Stimulated activated CD4-positive, alpha-beta T cell treated with anti-CD3 and anti-CD28 coated beads, Interleukin-1b, Interleukin-23, amount 100 ng/mL, for 1 hour (primary cell): ENCODE data around the gene CDK19.
A peak's percentile ranks its signal among the peaks of the same experiment; 100 is the strongest.

ENCODE experiments used
- DNase-seq, 2 donors: peaks; one replicate each; pipeline ENCODE4 v3.0.0-alpha.2; 2020; ENCODE audit warnings: low read depth in 2 of 2

The CDK19 gene

DNA sequence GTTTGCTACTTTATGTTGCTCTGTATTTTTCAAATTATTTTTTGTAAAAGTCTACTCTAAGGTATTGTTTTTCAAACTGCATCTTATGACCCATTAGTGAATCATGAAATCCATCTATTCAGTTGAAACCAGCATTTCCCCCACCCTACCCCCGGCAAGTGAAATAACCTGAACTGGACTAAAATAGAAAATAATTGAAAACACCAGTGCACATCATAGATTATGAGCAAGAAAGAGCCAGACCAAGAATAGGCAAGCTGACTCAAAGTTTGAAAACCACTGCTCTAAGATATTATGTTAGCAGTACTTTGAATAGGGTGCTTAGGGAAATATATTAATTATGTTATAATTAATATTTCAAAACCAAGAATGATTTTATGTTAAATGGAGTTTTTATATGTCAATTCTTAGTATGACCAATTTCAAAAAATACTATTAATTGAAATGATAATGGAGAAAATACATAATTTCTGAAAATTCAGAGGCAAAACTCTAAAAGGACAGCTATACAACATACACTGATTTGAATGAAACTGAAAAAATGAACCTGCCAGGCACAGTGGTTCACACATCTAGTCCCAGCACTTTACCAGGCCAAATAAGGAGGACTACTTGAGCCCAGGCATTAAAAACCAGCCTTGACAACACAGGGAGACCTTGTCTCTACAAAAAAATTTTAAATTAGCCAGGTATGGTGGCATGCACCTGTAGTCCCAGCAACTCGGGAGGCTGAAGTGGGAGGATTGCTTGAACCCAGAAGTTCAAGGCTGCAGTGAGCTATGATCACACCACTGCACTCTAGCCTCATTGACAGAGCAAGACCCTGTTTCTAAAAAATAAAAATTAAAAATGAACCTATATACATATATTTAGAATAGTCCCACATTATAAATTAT, 112.0 kb downstream of the CDK19 start:
- DNase-seq, result no peak

DNA sequence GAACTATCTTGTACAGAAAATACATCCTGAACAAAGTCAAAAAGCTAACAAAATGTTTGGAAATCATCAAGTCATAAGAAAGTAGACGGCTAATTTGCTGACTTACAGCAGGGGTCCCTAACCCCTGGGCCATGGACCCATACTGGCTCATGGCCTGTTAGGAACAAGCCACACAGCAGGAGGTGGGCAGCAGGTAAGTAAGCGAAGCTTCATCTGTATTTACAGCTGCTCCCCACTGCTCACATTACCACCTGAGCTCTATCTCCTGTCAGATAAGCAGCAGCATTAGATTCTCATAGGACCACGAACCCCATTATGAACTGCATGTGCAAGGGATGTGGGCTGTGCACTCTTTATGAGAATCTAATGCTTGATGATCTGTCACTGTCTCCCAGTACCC, 115.5 kb downstream of the CDK19 start:
- no peak for DNase-seq

DNA sequence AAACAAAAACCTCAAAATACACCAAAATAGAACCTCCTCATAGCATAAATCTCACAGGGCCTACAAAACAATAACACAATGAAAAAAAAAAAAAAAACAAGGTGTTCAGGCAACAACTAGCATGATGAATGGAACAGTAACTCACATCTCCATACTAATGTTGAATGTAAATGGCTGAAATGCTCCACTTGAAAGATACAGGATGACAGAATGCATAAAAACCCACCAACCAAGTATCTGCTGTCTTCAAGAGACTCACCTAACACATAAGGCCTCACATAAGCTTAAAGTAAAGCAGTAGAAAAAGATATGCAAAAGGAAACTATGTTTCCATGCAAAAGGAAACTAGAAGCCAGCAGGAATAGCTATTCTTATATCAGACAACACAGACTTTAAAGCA, 121.3 kb downstream of the CDK19 start:
- no peak for DNase-seq

DNA sequence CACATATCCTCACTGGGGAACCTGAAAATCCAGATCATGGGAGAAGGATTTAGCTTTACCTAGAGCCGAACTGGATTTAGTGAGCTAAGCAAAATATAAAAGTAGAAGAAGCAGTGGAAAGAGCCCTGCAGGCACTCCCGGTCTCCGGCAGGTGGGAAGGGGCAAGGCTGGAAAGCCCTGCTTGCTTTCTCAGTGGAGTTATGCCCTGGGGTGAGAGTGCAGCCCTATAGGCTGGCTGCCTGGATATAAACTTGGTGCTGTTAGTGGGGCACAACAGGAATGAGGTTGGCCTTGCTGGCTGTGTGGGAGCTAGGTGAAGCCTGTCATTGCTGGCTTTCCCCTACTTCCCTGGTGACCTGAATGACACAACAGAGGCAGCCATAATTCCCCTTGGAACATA, 122.0 kb downstream of the CDK19 start:
- no peak for DNase-seq

DNA sequence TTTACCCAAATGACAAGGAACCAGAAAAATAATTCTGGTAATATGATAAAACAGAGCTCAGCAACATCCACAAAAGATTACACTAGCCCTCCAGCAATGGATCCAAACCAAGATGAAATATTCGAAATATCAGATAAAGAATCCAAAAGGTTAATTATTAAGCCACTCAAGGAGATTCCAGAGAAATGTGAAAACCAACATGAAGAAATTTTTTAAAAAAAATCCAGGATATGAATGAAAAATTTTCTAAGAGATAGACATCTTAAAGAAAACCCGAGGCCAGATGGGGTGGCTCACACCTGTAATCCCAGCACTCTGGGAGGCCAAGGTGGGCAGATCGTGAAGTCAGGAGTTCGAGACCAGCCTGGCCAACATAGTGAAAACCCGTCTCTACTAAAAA, 124.4 kb downstream of the CDK19 start:
- DNase-seq, result no peak

DNA sequence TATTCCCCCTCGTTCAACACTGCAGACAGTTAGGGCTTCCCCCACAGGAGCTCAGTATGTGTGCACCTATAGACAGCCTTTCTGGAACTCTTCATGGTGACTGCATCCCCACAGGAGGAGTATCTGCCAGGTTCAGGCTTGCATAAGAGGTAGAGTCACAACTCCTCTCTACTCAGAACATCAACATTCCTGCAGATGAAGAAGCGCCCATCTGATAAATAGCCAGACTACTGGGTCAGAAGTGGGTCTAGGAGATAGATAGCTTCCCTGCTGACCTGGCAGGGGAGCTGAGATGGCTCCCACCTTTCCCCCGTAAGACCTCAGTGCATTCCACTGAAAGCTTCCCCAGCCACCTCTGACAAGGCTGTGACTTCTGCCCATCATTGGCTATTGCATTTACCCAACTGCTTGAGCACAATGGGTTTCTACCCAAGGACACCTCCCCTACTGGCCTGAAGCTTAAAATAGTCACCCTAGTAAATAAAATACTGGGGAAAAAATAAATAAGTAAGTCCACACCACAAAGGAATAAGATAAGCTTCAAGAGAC, 125.1 kb downstream of the CDK19 start:
- DNase-seq, result no peak

DNA sequence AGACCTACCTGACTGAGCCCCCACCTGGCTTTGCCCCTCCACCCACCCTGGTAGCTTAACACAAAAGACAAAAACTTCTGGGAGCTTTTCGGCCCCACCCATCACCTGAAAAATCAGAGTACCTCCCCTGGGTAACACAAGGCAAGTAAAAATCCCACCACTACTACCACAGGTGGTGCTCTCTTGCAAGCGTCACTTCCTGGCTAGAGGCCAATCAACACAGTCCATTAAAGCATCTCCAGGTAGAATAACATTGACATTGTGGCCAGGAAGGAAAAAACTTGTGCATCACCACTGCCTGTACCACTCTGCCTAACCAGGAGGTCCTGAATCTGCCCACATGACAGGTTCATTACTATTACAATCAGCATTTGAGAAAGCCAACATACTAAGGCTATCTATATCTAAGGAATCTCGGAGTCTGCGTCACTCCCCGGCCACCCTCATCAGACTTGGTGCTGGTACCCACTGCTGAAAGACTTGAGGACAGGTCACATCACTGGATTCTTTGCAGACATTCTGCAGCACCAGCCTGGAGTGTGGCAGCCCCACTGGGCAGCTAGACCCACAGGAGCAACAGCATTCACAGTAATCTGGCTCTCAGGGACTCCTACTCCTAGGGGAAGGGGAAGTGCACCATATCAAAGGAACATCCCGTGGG, 125.9 kb downstream of the CDK19 start:
- DNase-seq, result no peak

DNA sequence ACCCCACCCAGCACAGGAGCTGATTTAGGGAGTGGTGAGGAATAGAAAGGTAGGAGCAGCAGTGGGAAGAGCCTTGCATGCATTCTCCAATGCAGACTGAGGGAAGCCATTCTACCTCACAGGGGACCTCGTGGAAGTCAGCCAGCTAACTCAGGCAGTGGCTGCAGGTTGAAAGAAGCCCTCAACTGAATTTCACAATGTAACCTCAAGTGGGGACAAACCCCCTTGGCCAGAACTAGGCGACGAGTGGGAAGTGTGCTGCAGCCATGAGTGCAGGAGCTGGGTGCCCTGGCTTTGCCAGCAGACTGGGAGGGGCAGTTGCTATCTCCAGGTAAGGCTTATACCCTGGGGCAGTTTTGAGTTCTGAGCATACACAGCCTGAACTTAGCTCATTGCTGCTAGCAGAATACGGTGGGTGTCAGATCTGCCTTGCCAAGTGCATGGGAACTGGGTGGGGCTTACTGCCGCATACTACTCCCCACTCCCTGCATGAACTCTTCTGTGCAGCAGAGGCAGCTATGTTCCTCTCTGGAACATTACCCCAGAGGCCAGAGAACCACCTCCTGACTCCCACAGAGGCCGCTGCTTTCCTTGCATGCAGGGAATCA, 126.5 kb downstream of the CDK19 start:
- DNase-seq, result no peak

DNA sequence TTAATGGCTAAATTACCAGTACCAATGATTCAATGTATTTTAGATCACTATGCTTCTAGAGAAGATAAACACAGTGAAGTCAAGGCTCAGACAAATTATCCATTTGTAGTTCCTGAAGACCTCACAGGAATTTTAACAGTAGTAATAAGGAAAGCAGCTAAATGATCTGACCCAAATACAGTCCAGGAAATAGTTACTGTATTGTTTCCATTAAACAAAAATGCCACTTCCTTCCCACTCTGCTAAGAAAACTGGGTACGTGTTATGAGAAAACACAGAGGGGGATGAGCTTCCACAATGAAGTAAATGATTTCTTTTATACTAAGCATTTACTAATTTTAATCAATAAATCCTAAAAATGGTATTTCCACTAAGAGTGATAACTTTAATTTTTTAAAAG, 127.9 kb downstream of the CDK19 start:
- no peak for DNase-seq

DNA sequence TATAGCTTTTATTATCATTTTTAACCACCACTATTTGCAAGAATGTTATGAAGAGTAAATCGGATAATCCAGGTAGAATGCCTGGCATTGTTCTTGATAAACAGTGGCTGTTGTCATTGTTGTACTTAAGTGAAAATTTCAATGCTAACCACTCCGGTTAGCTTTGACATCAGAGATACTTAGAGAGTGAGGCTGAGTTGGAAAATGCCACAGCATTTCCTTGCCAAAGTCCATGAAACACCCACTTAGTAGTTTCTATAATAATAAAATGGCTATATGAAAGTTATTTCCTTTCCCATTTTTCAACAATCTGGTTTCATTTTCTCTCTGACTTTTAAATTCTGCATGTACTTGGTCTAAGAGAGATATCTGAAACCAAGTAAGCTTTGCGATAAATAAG, 132.0 kb downstream of the CDK19 start:
- no peak for DNase-seq

DNA sequence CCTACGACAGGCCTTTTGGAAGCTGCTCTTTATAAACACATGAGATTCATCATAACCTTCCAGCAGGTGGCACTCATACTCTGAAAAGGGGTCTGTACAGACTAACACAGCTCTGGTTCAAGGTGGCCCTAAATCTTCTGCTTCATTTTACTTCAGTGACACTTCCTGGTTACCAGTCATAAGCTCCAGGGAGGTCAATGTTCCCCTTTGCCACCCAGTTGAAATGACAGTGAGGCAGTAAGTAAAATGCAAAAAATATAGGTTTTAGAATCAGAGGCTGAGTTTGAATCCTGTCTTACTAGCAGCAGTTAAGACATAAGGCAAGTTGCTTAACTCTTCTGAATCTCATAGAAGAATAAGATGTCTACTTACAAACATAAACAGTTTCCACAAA, 132.8 kb downstream of the CDK19 start:
- DNase-seq, result peak; percentile 6 to 32

DNA sequence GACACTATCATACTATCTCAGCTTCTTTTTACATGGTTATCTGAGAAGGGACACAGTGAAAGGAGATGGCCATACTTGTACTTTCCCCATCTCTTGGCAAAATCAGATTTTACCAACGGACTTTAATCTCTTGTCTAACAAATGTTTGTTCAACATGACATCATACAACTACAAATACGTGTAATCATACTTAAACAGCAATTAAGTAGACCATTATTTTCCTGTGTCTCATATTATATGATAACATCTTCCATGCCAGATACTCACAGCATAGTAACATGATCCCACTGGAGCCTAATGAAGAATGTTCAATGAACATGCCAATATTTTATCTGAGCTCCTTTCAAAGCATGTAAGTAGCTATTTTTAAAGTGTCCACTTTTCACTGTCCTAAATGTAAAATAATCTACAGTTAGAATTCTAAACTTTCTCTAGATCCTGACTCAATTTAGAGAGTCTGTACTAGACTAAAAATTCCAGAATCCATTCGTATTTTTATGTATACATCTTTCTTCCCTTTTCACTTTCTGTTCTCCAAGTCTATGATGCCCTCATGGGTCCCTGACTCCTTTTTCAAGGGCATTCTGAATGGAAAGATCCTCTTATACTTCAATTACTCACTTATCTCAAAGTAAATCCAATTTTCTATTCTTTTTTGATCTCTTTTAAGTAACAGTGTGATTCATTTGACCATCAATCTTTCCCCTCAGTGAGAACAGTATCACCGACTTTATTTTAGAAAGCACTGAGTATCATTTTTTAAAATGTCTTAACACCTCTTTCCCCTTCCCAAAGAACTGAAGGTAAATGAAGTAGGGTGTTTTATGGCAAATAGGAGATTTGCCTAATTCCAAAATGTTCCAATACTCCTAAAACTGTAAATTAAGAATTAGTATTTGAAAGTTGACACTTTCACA, 133.5 kb downstream of the CDK19 start:
- DNase-seq, result no peak

DNA sequence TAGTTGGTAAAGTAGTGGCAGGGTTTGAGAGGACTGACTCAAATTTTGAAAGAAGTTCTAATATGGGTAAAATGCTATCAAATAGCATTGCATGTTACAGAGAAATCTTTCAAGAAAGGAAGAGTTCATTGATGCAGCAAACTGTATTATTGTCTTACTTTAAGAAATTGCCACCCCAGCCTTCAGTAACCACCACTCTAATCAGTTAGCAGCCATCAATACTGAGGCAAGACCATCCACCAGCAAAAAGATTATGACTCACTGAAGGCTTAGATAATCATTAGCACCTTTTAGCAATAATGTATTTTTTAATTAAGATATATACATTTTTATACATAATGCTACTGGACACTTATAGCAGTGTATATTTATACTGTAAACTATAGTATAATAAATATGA, 138.9 kb downstream of the CDK19 start:
- DNase-seq, result no peak

DNA sequence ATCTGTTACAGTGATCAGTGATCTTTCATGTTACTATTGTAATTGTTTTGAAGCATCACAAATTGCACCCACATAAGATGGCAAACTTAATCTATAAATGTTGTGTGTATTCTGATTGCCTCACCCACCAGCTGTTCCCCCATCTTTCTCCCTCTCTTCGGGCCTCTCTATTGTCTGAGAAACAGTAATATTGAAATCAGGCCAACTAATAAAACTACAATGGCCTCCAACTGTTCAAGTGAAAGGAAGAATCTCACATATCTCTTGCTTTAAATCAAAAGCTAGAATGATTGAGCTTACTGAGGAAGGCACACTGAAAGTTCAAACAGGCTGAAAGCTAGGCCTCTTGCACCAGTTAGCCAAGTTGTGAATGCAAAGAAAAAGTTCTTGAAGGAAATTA, 141.2 kb downstream of the CDK19 start:
- DNase-seq, result no peak

DNA sequence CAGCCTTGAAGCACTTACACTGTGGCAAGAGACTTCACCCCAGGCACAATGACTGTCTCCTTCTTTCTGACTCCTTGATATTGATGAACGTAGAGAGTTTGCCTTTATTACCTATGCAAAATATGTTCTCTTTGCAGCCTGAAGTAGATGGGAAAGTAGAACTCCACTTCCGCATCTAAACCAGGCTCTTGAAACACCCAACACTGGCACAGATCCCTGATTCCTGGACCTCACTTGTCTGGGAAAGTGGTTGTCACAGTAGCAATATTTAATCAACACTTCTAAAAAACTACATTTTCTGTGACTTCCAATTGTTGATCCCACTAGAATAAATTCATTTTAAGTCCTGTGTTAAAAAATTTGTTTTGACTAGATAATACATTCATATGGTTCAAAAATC, 143.1 kb downstream of the CDK19 start:
- no peak for DNase-seq

DNA sequence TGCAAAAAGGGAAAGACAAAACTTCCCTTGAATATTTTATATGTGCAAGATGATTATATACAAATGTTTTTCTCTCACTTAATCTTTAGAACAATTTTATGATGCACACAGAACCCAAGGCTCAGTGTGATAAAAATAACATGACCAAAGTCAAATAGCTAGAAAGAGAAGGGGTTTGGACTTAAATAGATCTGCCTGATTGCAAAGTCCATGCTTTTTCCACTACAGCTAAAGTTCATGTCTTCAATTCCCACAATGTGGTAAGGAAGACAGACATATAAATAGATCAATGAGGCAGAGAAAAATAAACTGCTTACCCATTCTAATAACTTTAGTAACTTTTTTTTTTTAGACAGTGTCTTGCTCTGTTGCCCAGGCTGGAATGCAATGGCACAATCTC, 143.8 kb downstream of the CDK19 start:
- no peak for DNase-seq

DNA sequence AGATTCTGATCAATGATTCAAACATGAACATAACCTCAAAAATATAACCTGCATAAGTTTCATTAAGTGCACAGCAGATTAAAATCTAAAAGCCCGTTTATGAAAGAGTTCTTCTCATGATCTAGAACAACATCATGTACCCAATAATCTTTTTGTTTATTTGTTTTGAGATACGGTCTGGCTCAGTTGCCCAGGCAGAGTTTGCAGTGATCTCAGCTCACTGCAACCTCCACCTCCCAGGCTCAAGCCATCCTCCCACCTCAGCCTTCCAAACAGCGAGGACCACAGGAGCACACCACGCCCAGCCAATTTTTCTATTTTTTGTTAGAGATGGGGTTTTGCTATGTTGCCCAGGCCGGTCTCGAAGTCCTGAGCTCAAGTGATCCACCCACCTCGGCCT, 149.7 kb downstream of the CDK19 start:
- DNase-seq, result no peak

DNA sequence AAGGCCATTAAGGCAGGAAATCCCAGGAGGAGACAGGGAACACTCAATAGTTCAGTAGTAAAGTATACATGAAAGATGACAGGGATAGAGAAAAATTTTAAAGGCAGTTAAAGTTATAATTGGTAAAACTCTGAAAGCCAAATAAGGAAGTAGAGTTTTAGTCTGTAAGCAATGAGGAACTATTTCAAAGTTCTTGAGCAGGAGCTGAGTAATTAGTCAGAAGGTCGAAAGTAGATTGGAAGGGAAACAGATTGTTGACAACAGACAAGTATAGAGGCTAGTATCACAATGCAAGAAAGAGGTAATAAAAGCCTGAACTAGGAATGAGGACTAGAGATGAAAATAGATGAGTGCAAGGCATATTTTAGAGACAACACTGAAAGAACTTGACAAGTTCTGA, 150.3 kb downstream of the CDK19 start:
- no peak for DNase-seq

DNA sequence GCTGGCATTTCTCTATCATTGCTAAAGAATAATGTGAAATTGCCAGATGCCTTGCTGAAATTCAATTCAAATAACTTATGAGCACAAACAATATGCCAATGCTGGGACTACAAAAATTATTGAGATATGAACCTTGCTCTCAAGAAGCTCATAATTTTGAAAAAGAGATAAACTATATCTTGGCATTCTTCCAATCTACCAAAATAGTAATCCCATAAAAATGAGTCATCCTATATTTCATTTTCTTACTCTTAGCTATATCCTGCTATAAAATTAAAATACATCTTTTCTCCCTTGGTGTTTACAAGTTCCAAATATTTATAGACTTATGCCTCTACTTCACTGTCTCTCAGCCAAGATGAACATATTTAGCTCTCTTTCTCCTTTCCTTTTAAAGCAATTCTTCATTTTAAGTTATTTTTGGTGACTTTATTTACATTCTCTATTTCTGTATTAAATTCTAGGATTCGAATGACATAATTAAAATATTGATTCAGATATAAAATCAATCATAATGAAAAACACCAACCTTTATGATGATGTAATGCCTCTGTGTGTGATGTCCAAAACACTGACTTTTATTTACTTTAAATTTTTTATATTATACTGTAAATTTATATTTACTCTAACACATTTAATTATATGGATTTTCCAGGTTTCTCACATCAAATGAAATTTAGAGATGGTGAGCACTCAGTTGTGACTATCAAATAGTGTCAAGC, 152.6 kb downstream of the CDK19 start:
- DNase-seq, result no peak

DNA sequence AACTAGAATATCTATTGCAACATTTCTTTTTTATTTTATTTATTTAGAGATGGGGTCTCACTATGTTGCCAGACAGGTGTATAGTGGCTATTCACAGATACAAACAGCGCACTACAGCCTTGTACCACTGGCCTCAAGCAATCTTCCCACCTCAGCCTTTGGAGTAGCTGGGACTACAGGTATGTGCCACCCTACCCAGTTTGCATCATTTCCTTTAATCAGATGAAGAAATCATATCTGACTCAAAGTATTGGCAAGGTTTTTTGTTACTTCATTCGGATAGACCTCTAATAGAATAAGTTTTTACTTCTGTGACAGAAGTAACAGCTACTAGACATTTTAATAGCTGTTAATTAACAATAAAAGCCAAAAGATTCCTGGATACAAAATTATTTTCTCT, 153.9 kb downstream of the CDK19 start:
- DNase-seq, result no peak

DNA sequence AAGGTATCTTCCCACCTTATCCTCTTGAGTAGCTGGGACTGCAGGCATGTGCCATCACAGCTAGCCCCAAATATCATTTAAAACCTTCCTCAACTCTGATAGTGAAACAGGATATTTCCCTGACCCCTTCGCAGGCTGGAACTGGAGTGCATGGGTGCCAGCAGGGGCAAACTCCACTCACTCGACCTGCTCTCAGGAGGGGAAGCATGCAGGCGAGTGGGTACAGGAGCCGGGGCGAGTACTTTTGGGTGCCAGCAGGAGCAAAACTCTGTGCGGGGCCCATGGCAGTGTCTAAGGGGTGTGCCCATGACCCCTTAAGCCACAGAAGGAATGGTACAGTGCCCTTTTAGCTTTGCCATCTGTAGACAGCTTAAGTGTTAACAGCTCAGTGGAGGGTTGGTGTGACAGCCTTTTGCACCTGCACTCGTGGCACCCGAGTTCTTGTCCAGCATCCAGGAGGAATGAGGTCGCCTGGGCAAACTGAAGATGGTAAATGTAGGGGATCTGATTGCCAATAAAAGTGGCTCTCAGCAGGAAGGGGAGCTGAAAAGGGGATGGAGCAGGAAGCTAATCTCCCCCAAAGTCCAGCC, 155.1 kb downstream of the CDK19 start:
- no peak for DNase-seq
